Panc1 (cell line): Measurements from ENCODE around the gene SCARF1.
A peak's percentile ranks its signal among the peaks of the same experiment; 100 is the strongest.

ENCODE experiments used
- CTCF ChIP-seq: fragments of 450-650 bp; IDR thresholded peaks from 2 replicates; pipeline ENCODE4 v1.5.1; 2017; ENCODE audit warnings: mild to moderate bottlenecking
- POLR2AphosphoS5 ChIP-seq: IDR thresholded peaks from 2 replicates; pipeline ENCODE4 v1.6.1; 2012; ENCODE audit warnings: mild to moderate bottlenecking, low read depth, low read length, moderate library complexity
- REST ChIP-seq, 2 experiments: IDR thresholded peaks; 2 replicates each; pipeline ENCODE4 v1.6.1; 2011 to 2012; ENCODE audit warnings: low read depth in 2 of 2, control low read depth in 1 of 2, low read length in 1 of 2, mild to moderate bottlenecking in 1 of 2, moderate library complexity in 1 of 2; ENCODE audit not compliant: insufficient read depth in 1 of 2
- TCF7L2 ChIP-seq: IDR thresholded peaks from 2 replicates; pipeline ENCODE4 v1.6.1; 2011; ENCODE audit warnings: mild to moderate bottlenecking, low read depth, low read length, inconsistent platforms

DNA sequence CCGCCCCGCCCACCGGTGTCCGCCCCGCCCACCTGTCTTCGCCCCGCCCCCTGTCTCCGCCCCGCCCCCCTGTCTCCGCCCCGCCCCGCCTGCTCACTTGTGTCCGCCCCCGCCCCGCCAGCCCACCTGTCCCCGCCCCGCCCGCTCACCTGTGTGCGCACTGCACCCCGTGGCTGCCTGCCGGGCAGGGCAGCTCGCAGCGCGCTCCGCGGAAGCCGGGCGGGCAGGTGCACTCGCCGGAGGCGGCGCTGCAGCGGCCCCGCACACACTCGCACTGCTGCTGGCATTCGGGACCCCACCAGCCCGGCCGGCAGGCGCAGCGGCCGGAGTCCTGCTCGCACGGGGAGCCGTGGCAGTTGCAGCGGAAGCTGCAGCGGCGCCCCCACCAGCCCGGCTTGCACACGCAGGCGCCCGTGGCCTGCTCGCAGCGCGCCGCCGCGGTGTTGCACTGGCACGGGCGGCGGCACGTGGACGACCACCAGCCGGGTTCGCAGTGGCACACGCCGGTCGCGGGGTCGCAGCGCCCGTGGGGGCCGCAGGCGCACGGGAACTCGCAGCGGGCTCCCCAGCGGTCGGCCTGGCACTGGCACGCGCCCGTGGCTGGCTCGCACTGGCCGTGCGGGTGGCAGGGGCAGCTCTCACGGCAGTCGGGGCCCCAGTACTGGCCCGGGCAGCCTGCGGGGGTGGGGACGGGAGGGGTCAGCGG is 2.1 kb downstream of the SCARF1 start:
- no peak for TF ChIP-seq TCF7L2
- peak; percentile 35; the same call in 1 of the 2 replicates for TF ChIP-seq CTCF
- TF ChIP-seq POLR2AphosphoS5: no peak
- no peak for TF ChIP-seq REST (IDR thresholded peaks at IDR 0.05; ENCODE audit: insufficient read depth in 1 of 2, low read depth in 2 of 2, low read length in 1 of 2)
